NCI-H82 treated with DMSO at 0.1 percent for 48 hours (cell line): Measurements from ENCODE around the gene L3MBTL4.

Experiments used
- DNase-seq: peaks from one replicate; lab custom pipeline; 2025; ENCODE audit not compliant: unreplicated experiment; lab: John Stamatoyannopoulos, UW

L3MBTL4 gene

DNA sequence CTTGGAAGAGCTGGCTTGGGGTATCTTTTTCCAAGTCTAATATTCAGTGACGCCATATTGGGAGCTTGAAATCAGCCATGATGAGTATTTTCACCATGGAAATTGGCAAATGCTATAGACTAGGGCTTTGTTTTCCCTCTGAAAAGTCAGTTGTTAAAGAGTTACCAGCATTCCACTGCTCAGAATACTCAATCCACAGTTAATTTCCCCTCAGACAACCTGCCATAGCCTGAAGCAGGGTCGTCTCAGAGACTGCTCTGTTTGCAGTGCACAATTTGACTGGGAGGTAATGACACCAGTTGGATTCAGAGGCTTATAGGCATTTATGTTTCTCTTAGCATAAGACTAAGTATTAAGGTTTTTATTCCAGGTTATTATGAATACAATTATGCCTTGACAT is 483.9 kb downstream of the L3MBTL4 start:
- DNase-seq: no peak

DNA sequence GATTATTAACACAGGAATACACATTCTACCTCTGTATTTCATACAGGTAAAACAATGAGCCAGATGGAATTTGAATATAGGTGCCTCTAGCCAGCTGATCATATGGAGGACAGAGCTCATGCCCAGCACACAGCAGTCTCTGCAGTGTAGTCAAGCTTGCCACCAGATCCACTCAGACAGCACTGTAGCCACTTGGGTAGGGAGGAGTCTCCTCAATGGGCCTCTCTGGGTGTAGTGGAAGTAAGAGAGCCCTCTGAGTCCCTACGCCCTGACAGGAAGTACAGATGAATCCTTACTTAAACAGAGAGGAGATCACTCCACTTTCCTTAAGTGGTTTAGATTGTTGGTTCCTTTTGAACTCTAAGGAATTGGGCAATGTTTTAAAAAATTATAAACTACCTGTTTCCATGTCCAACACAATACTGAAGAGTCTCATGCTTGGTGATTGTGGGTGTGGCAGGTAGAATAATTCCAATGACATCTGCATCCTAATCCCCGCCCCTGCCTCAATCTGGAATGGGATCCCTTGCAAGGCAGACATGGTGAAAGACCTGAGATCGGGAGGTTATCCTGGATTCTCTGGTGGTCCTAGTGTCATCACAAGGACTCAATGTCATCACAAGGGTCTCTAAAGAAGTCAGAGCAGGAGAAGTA is 496.4 kb downstream of the L3MBTL4 start:
- DNase-seq: no peak

DNA sequence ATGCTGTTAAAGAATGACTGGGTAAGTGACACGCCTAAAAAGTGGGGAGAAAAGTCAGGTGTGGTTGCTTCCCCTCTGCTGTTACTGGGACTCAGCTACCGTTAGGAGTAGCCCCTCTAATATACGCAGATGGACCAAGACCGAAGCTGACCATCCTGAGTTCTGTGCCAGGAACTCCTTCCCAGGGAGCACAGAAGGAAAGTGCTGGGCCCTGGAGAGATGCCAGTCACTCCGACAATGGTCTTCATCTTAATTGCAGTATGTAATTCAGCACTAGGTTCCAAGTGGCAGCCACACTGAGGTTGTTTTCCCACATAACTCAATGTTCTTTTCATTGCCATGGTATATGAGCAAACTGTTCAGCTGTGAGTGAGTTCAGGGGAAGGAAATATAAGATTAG is 499.8 kb downstream of the L3MBTL4 start:
- DNase-seq: no peak

DNA sequence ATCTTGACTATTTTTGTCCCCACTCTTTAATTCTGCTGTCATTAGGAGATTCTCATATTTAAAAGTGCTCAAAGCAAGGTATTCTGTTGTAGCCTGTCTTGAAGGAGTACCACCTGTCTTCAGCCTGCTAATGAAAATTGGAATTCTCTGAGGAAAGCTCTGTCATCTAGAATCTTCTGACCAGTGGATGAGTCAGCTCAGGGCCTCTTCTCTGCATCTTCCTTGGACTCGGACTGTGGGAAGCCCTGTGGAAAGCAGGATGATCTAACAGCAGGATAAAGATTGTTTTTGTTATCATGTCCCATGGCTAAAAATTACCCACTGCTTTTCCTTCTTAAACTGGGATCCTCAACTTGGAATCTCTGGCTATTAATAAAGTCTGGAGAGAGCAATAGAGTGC is 500.7 kb downstream of the L3MBTL4 start:
- DNase-seq: no peak

DNA sequence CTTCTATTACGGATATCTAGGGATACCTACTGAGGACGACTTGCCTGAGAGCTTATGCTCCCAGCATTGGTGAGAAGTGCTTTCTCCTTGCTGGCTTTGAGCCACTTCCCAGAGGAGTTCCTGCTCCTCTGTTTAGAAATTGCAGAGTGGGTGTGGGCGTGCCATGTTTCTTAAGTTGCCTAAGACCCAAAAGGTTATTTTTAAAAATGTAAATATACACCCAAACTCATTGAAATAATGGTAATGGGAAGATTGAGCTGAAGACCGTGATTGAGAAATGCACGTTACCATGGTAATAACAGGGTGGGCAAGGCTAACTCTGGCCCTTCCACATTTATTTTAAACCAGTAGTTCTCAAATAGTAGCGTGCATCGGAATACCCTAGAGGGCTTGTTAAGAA is 502.1 kb downstream of the L3MBTL4 start:
- no peak for DNase-seq

DNA sequence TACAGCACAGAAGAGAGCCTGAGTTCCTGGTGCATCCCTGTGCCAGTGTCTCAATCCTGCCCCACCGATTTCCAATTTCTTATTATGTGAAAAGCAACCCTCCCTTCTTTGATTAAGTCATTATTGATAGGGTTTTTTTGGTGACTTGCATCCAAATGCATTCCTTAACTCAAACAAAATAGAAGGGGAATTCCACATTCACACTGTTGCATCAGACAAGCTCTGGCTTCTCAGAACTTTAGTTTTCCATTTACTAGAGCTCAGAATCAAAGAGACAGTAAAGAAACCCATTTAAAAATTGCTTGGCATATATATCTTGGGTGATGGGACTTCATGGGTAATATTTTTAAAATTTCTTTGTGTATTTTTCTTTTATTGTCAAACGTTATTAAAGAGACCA is 505.6 kb downstream of the L3MBTL4 start:
- no peak for DNase-seq
